ENCODE results near the gene DNAH10.

DNAH10 gene

GRCh38 chr12:123757561-123757960 is 4.5 kb upstream of the DNAH10 start:
- H3K9ac ChIP-seq (ENCODE audit: low read depth, low read length): no peak overlapping the region
- peaks cover 10% of the 10 kb centered on the region; the same call in 1 of the 2 replicates for H3K36me3 ChIP-seq (ENCODE audit: insufficient read depth, low read length)
- no peaks in the 10 kb centered on the region for H3K9me3 ChIP-seq (ENCODE audit: control insufficient read depth, insufficient read depth, low read length)
- H3K4me1 ChIP-seq (ENCODE audit: insufficient read depth, low read length): no peaks in the 10 kb centered on the region; the same call in 1 of the 2 replicates

- Histone ChIP-seq H3K36me3 (ENCODE audit: insufficient read depth, low read length) (no peaks in the 10 kb centered on the region), H3K9me3 (ENCODE audit: control insufficient read depth, insufficient read depth, low read length) (no peaks in the 10 kb centered on the region), H3K9ac (ENCODE audit: low read depth, low read length) (no peak overlapping the region), H3K4me1 (ENCODE audit: insufficient read depth, low read length) (no peaks in the 10 kb centered on the region; the same call in 1 of the 2 replicates)
These were observed 1.7 kb upstream of the DNAH10 start for GRCh38 chr12:123760267-123760938.

GRCh38 chr12:123762715-123763052 is 583 bp downstream of the DNAH10 start:
- Histone ChIP-seq H3K36me3 (ENCODE audit: insufficient read depth, low read length) (no peaks in the 10 kb centered on the region), H3K4me1 (ENCODE audit: insufficient read depth, low read length) (no peaks in the 10 kb centered on the region; the same call in 1 of the 2 replicates), H3K9ac (ENCODE audit: low read depth, low read length) (peak overlapping the region; percentile 62; the same call in 1 of the 2 replicates), H3K9me3 (ENCODE audit: control insufficient read depth, insufficient read depth, low read length) (no peaks in the 10 kb centered on the region)

GRCh38 chr12:123763093-123763492 is 992 bp downstream of the DNAH10 start:
- H3K36me3 ChIP-seq (ENCODE audit: insufficient read depth, low read length): no peaks in the 10 kb centered on the region

GRCh38 chr12:123764109-123764508 is 2.0 kb downstream of the DNAH10 start:
- no peak overlapping the region for H3K9ac ChIP-seq (ENCODE audit: low read depth, low read length)
- no peaks in the 10 kb centered on the region; the same call in 1 of the 2 replicates for H3K4me1 ChIP-seq (ENCODE audit: insufficient read depth, low read length)
- H3K36me3 ChIP-seq (ENCODE audit: insufficient read depth, low read length): no peaks in the 10 kb centered on the region
- H3K9me3 ChIP-seq (ENCODE audit: control insufficient read depth, insufficient read depth, low read length): no peaks in the 10 kb centered on the region

More at GRCh38 chr12:123763093-123763492, 992 bp downstream of the DNAH10 start:
- no peaks in the 10 kb centered on the region; the same call in 1 of the 2 replicates for H3K4me1 ChIP-seq (ENCODE audit: insufficient read depth, low read length)
- peak overlapping the region; percentile 62; the same call in 1 of the 2 replicates for H3K9ac ChIP-seq (ENCODE audit: low read depth, low read length)
- H3K9me3 ChIP-seq (ENCODE audit: control insufficient read depth, insufficient read depth, low read length): no peaks in the 10 kb centered on the region

- Histone ChIP-seq H3K36me3 (ENCODE audit: insufficient read depth, low read length) (no peaks in the 10 kb centered on the region), H3K4me1 (ENCODE audit: insufficient read depth, low read length) (no peaks in the 10 kb centered on the region; the same call in 1 of the 2 replicates), H3K9me3 (ENCODE audit: control insufficient read depth, insufficient read depth, low read length) (no peaks in the 10 kb centered on the region), H3K9ac (ENCODE audit: low read depth, low read length) (no peak overlapping the region)
These were observed 3.5 kb downstream of the DNAH10 start for GRCh38 chr12:123765504-123766035.

GRCh38 chr12:123767613-123768012 is 5.5 kb downstream of the DNAH10 start:
- H3K9ac ChIP-seq (ENCODE audit: low read depth, low read length): no peak overlapping the region

GRCh38 chr12:123771261-123771660 is 9.2 kb downstream of the DNAH10 start:
- H3K4me1 ChIP-seq (ENCODE audit: insufficient read depth, low read length): no peaks in the 10 kb centered on the region
- no peak overlapping the region for H3K9ac ChIP-seq (ENCODE audit: low read depth, low read length)
- H3K9me3 ChIP-seq (ENCODE audit: control insufficient read depth, insufficient read depth, low read length): peaks cover 4% of the 10 kb centered on the region; the same call in 1 of the 2 replicates
- no peaks in the 10 kb centered on the region for H3K36me3 ChIP-seq (ENCODE audit: insufficient read depth, low read length)

More at GRCh38 chr12:123767613-123768012, 5.5 kb downstream of the DNAH10 start:
- Histone ChIP-seq H3K36me3 (ENCODE audit: insufficient read depth, low read length) (no peaks in the 10 kb centered on the region), H3K4me1 (ENCODE audit: insufficient read depth, low read length) (no peaks in the 10 kb centered on the region), H3K9me3 (ENCODE audit: control insufficient read depth, insufficient read depth, low read length) (peaks cover 2% of the 10 kb centered on the region; the same call in 1 of the 2 replicates)

- Histone ChIP-seq H3K4me1 (ENCODE audit: insufficient read depth, low read length) (no peaks in the 10 kb centered on the region), H3K36me3 (ENCODE audit: insufficient read depth, low read length) (no peaks in the 10 kb centered on the region), H3K9ac (ENCODE audit: low read depth, low read length) (no peak overlapping the region), H3K9me3 (ENCODE audit: control insufficient read depth, insufficient read depth, low read length) (peaks cover 4% of the 10 kb centered on the region; the same call in 1 of the 2 replicates)
These were observed 10.0 kb downstream of the DNAH10 start for GRCh38 chr12:123772074-123772473.

- H3K9me3 ChIP-seq (ENCODE audit: control insufficient read depth, insufficient read depth, low read length): peaks cover 4% of the 10 kb centered on the region; the same call in 1 of the 2 replicates
- no peak overlapping the region for H3K9ac ChIP-seq (ENCODE audit: low read depth, low read length)
- H3K4me1 ChIP-seq (ENCODE audit: insufficient read depth, low read length): no peaks in the 10 kb centered on the region
- no peaks in the 10 kb centered on the region for H3K36me3 ChIP-seq (ENCODE audit: insufficient read depth, low read length)
These were observed 11.3 kb downstream of the DNAH10 start for GRCh38 chr12:123773375-123773774.

GRCh38 chr12:123779551-123779950 is 17.4 kb downstream of the DNAH10 start:
- Histone ChIP-seq H3K9ac (ENCODE audit: low read depth, low read length) (no peak overlapping the region), H3K36me3 (ENCODE audit: insufficient read depth, low read length) (no peaks in the 10 kb centered on the region), H3K4me1 (ENCODE audit: insufficient read depth, low read length) (no peaks in the 10 kb centered on the region), H3K9me3 (ENCODE audit: control insufficient read depth, insufficient read depth, low read length) (no peaks in the 10 kb centered on the region; the same call in 1 of the 2 replicates)

- no peaks in the 10 kb centered on the region for H3K4me1 ChIP-seq (ENCODE audit: insufficient read depth, low read length)
- no peak overlapping the region for H3K9ac ChIP-seq (ENCODE audit: low read depth, low read length)
- no peaks in the 10 kb centered on the region; the same call in 1 of the 2 replicates for H3K9me3 ChIP-seq (ENCODE audit: control insufficient read depth, insufficient read depth, low read length)
- no peaks in the 10 kb centered on the region for H3K36me3 ChIP-seq (ENCODE audit: insufficient read depth, low read length)
These were observed 21.1 kb downstream of the DNAH10 start for GRCh38 chr12:123782997-123783792.

GRCh38 chr12:123787466-123787865 is 25.4 kb downstream of the DNAH10 start:
- Histone ChIP-seq H3K36me3 (ENCODE audit: insufficient read depth, low read length) (no peaks in the 10 kb centered on the region), H3K9ac (ENCODE audit: low read depth, low read length) (peak overlapping the region; percentile 68; the same call in 1 of the 2 replicates), H3K9me3 (ENCODE audit: control insufficient read depth, insufficient read depth, low read length) (no peaks in the 10 kb centered on the region; the same call in 1 of the 2 replicates), H3K4me1 (ENCODE audit: insufficient read depth, low read length) (no peaks in the 10 kb centered on the region)

- Histone ChIP-seq H3K9me3 (ENCODE audit: control insufficient read depth, insufficient read depth, low read length) (no peaks in the 10 kb centered on the region; the same call in 1 of the 2 replicates), H3K36me3 (ENCODE audit: insufficient read depth, low read length) (no peaks in the 10 kb centered on the region), H3K9ac (ENCODE audit: low read depth, low read length) (no peak overlapping the region), H3K4me1 (ENCODE audit: insufficient read depth, low read length) (no peaks in the 10 kb centered on the region)
These were observed 26.4 kb downstream of the DNAH10 start for GRCh38 chr12:123788541-123788940.

Measured in ES-I3 (cell line).